Right lobe of liver (tissue), 4 donors: ENCODE data around the gene AQP12A.

Experiments used
- CTCF ChIP-seq, 4 donors: fragments of 200-600 bp in 3 of 4; fragments of 450-650 bp in 1 of 4; IDR thresholded peaks; one replicate each; pipeline versions ENCODE4 v1.5.1 to v1.8.0; 2016 to 2022; ENCODE audit warnings: antibody characterized with exemption in 4 of 4, mild to moderate bottlenecking in 2 of 4
- POLR2A ChIP-seq: fragments of 450-650 bp; IDR thresholded peaks from one replicate; pipeline ENCODE4 v1.6.1; 2017; ENCODE audit warnings: antibody characterized with exemption, mild to moderate bottlenecking
- donor health status: DM: no; HTN: no; CAD: no.
- donor health status: DM: no; HTN: no; CAD: no.
- donor health status: DM: no; HTN: yes; CAD: no.

- no peak for TF ChIP-seq CTCF (IDR thresholded peaks at IDR 0.05)
- TF ChIP-seq POLR2A: no peak
Observed at GRCh38 chr2:240685771-240686371, 5.8 kb upstream of the AQP12A start.
